GM12878 (cell line): ENCODE data around the gene ZNF513. TPM values are rescaled to one million over a fixed set of nuclear protein-coding genes. Genes with fewer than 3 reads are reported as not detected.

ENCODE experiments used
- BHLHE40 ChIP-seq, 2 experiments: fragments of 450-650 bp in 1 of 2; IDR thresholded peaks; 2 replicates each; pipeline ENCODE4 v1.6.1; 2011 to 2017; ENCODE audit warnings: low read depth in 2 of 2, borderline replicate concordance in 1 of 2, improper control_type of control experiment in 1 of 2, low read length in 1 of 2, mild to moderate bottlenecking in 1 of 2
- CEBPB ChIP-seq, 2 experiments: fragments of 150-350 bp in 1 of 2; IDR thresholded peaks; 2 replicates each; pipeline ENCODE4 v1.6.1; 2012 to 2014; ENCODE audit warnings: low read depth in 2 of 2, low read length in 2 of 2, borderline replicate concordance in 1 of 2, inconsistent platforms in 1 of 2
- CHD2 ChIP-seq: IDR thresholded peaks from 2 replicates; pipeline ENCODE4 v1.6.1; 2011; ENCODE audit warnings: low read depth, low read length, improper control_type of control experiment, borderline replicate concordance
- CREB1 ChIP-seq: IDR thresholded peaks from 2 replicates; pipeline ENCODE4 v1.6.1; 2012; ENCODE audit warnings: low read depth, mild to moderate bottlenecking, inconsistent platforms
- GATAD2B ChIP-seq: fragments of 450-650 bp; conservative IDR thresholded peaks from 2 replicates; pipeline ENCODE4 v1.6.1; 2017; ENCODE audit warnings: low read depth, mild to moderate bottlenecking, moderate library complexity
- HDGF ChIP-seq: fragments of 450-650 bp; IDR thresholded peaks from 2 replicates; pipeline ENCODE4 v1.6.1; 2016; ENCODE audit warnings: antibody characterized with exemption
- JUND ChIP-seq: IDR thresholded peaks from 2 replicates; pipeline ENCODE4 v1.6.1; 2012; ENCODE audit warnings: low read depth, mild to moderate bottlenecking, low read length, improper control_type of control experiment, moderate library complexity
- KDM1A ChIP-seq: fragments of 200-600 bp; sonication (generic); IDR thresholded peaks from 2 replicates; pipeline ENCODE4 v1.6.1; 2016; ENCODE audit warnings: borderline replicate concordance
- MTA3 ChIP-seq: IDR thresholded peaks from 2 replicates; pipeline ENCODE4 v1.6.1; 2012; ENCODE audit warnings: low read length, inconsistent platforms, borderline replicate concordance
- NFXL1 ChIP-seq: fragments of 450-650 bp; IDR thresholded peaks from 2 replicates; pipeline ENCODE4 v1.6.1; 2017; ENCODE audit warnings: antibody characterized with exemption, mild to moderate bottlenecking, borderline replicate concordance
- NR2C2 ChIP-seq: IDR thresholded peaks from 2 replicates; pipeline ENCODE4 v1.6.1; 2011; ENCODE audit warnings: borderline replicate concordance, low read depth; ENCODE audit not compliant: control insufficient read depth, insufficient read length
- NR2F1 ChIP-seq: fragments of 450-650 bp; conservative IDR thresholded peaks from 2 replicates; pipeline ENCODE4 v1.6.1; 2017; ENCODE audit warnings: mild to moderate bottlenecking
- POLR2AphosphoS5 ChIP-seq: IDR thresholded peaks from 2 replicates; pipeline ENCODE4 v1.6.1; 2011; ENCODE audit warnings: mild to moderate bottlenecking, low read length, inconsistent platforms
- POU2F2 ChIP-seq: IDR thresholded peaks from 3 replicates; pipeline ENCODE4 v1.6.1; 2011; ENCODE audit warnings: low read depth, mild to moderate bottlenecking, low read length, borderline replicate concordance
- RAD21 ChIP-seq: IDR thresholded peaks from 2 replicates; pipeline ENCODE4 v1.6.1; 2011; ENCODE audit warnings: mild to moderate bottlenecking, low read depth, low read length, moderate library complexity; ENCODE audit not compliant: insufficient read depth
- RBBP5 ChIP-seq: fragments of 200-600 bp; sonication (generic); conservative IDR thresholded peaks from 2 replicates; pipeline ENCODE4 v1.6.1; 2016
- RELA ChIP-seq: fragments of 450-650 bp; IDR thresholded peaks from 2 replicates; pipeline ENCODE4 v1.8.0; 2014; ENCODE audit warnings: borderline replicate concordance; ENCODE audit not compliant: partially characterized antibody
- SMARCA5 ChIP-seq: fragments of 450-650 bp; IDR thresholded peaks from 2 replicates; pipeline ENCODE4 v1.6.1; 2017; ENCODE audit warnings: mild to moderate bottlenecking
- STAT3 ChIP-seq: IDR thresholded peaks from 2 replicates; pipeline ENCODE4 v1.6.1; 2011; ENCODE audit warnings: low read depth, low read length, improper control_type of control experiment
- TCF12 ChIP-seq: IDR thresholded peaks from 2 replicates; pipeline ENCODE4 v1.6.1; 2011; ENCODE audit warnings: low read depth, mild to moderate bottlenecking, low read length
- TCF7 ChIP-seq: IDR thresholded peaks from 2 replicates; pipeline ENCODE4 v1.6.1; 2014; ENCODE audit warnings: antibody characterized with exemption, borderline replicate concordance
- ZNF24 ChIP-seq: fragments of 450-650 bp; IDR thresholded peaks from 2 replicates; pipeline ENCODE4 v1.6.1; 2017; ENCODE audit warnings: antibody characterized with exemption, mild to moderate bottlenecking
- ZSCAN29 ChIP-seq: fragments of 450-650 bp; IDR thresholded peaks from 2 replicates; pipeline ENCODE4 v1.6.1; 2017; ENCODE audit warnings: mild to moderate bottlenecking, moderate library complexity
- polyA plus RNA-seq, 11 experiments: library from polyadenylated mRNA; depleted of rRNA in 4 of 11; unstranded in 6 of 11; stranded (reverse) in 5 of 11; fragments of >200 nt; fragmentation: Nextera tagmentation in 4 of 11; fragmentation: Illumina TruSeq in 1 of 11; extraction: Ambion mirVana in 4 of 11; extraction: Trizol in 1 of 11; gene quantifications; 1 replicate in 1 of 11; 2 replicates in 10 of 11; pipeline versions ENCODE4 v1.2.1 to v1.2.3, GENCODE V29; 2011 to 2016; ENCODE audit warnings: inconsistent platforms in 2 of 11, missing spikeins in 2 of 11, low read depth in 1 of 11
- total RNA-seq, 4 experiments: library from RNA; depleted of rRNA in 3 of 4; stranded (reverse); fragments of >200 nt in 3 of 4; fragmentation: Illumina TruSeq in 1 of 4; extraction: Trizol in 1 of 4; gene quantifications; 2 replicates each; pipeline versions ENCODE4 v1.2.1 to v1.2.3, GENCODE V29; 2013 to 2021
- TF ChIP-seq, protein P1 (sequence below): IDR thresholded peaks from 2 replicates; pipeline ENCODE4 v1.6.1; 2011; ENCODE audit warnings: borderline replicate concordance, low read depth, mild to moderate bottlenecking, moderate library complexity, low read length; ENCODE audit not compliant: insufficient read depth, poor library complexity, severe bottlenecking
- TF ChIP-seq, protein P2 (sequence below): IDR thresholded peaks from 2 replicates; pipeline ENCODE4 v1.6.1; 2011; ENCODE audit warnings: low read depth, mild to moderate bottlenecking, low read length, moderate library complexity, borderline replicate concordance; ENCODE audit errors: extremely low read depth

Gene ZNF513
- total and polyA plus RNA-seq, 10 of the 15 experiments (the other 5 are each of a cell fraction or from before 2014, with no cell fraction given): 0.06 to 16.4 (median 5.6) TPM

DNA sequence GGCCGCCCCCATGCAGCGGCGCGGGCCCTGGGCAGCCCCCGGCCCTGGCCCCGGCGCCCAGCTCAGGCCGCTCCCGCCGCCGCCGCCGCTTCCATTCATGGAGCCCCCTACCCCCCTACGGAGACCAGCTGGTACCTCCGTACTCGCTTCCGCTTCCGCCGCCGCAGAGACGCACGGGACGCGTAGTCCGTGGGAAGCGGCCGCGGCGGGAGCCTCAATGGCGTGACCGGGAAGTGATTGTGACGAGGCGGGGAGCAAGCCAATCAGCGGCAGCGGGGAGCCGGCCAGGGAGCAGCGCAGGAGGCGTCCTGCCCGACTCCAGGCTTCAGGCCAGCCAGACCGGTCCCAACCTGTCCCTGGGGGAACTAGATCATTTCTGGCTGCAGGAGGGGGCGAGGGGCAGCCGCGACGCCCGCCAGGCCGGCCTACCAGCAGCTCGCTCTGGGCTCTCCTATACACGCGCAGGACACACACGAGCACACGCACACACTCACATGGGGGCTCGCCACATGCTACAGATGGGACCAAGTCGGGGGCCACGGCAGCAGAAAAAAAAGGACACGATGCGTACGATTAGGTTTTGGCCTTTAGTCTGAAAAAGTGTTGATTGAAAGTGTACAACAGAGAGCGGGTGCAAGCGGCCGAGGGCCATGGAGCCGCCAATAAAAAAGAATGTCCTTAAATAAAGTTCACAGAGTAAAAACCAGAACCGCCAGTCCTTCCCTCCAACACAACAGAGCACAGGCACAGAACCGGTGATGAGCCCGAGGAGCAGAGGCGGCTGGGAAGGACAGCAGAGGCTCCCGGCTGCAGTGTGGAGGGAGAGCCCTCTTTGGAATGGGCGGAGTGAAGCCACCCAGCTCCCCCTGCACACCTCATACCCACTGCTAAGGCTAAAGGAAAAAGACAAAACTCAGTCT is at the start of gene ZNF513 (continued):
- TF ChIP-seq, protein P1, sequence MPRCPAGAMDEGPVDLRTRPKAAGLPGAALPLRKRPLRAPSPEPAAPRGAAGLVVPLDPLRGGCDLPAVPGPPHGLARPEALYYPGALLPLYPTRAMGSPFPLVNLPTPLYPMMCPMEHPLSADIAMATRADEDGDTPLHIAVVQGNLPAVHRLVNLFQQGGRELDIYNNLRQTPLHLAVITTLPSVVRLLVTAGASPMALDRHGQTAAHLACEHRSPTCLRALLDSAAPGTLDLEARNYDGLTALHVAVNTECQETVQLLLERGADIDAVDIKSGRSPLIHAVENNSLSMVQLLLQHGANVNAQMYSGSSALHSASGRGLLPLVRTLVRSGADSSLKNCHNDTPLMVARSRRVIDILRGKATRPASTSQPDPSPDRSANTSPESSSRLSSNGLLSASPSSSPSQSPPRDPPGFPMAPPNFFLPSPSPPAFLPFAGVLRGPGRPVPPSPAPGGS: peak; percentile 82
- peak; percentile 94 for TF ChIP-seq HDGF
- TF ChIP-seq RAD21: no peak
- peak; percentile 58; the same call in 1 of the 2 replicates for TF ChIP-seq NR2F1
- TF ChIP-seq POU2F2: peak; percentile 55; the same call in 1 of the 3 replicates
- no peak for TF ChIP-seq CEBPB (IDR thresholded peaks at IDR 0.05; ENCODE audit: borderline replicate concordance in 1 of 2, low read depth in 2 of 2, low read length in 2 of 2)
- no peak for TF ChIP-seq STAT3
- peak; percentile 94 for TF ChIP-seq CREB1
- TF ChIP-seq TCF12: 0 out of 2 replicates have a peak, but pooled peaks have one; percentile 7
- 0 out of 2 replicates have a peak, but pooled peaks have one; percentile 63 for TF ChIP-seq GATAD2B
- TF ChIP-seq NR2C2: no peak
- TF ChIP-seq ZNF24: no peak
- no peak for TF ChIP-seq NFXL1
- peak; percentile 86 to 93 for TF ChIP-seq BHLHE40 (IDR thresholded peaks at IDR 0.05; ENCODE audit: borderline replicate concordance in 1 of 2, low read depth in 2 of 2, low read length in 1 of 2)
- TF ChIP-seq TCF7: no peak
- TF ChIP-seq KDM1A: no peak
- TF ChIP-seq RELA: peak; percentile 36
- TF ChIP-seq POLR2AphosphoS5: peak; percentile 75; the same call in 1 of the 2 replicates
- TF ChIP-seq MTA3: no peak
- no peak for TF ChIP-seq RBBP5
- TF ChIP-seq CHD2: peak; percentile 74; the same call in 1 of the 2 replicates
- TF ChIP-seq ZSCAN29: 0 out of 2 replicates have a peak, but pooled peaks have one; percentile 38
- peak; percentile 95 for TF ChIP-seq JUND
- TF ChIP-seq, protein P2, sequence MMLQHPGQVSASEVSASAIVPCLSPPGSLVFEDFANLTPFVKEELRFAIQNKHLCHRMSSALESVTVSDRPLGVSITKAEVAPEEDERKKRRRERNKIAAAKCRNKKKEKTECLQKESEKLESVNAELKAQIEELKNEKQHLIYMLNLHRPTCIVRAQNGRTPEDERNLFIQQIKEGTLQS: no peak
- TF ChIP-seq SMARCA5: no peak
